ENCODE results near the gene PODN.

The PODN gene

DNA sequence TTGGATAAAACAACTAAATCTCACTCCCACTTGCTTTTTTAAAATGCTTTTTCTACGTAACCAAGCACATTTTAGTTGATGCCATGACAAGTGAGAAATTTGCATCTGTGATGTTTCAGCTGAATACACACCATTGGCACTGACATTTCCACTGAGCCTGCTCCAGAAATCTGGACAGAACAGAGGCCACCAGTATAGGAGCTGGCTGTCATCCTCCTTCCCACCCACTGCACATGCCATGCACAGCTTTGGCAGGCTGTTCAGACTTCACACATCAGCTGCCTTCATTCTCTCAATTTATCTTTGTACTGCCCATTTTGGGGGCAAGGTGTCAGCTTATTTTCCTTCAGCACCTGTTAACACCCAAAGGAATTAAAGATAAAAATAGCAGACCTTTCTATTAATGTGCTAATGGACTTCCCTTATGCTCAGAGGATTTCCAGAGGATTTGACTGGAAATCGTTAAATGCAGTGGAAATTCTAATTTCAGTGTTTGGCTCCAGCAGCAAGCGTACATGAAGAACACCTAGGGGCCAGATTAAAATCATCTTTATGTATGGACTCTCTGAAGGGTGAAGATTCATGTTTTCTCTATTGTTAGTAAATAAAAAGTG, 12.9 kb upstream of the PODN start:
- in situ Hi-C loops (cut with MboI; ENCODE audit: low sequenced_read_pairs, unreplicated experiment), result no loop called here
- no peak for DNase-seq (ENCODE audit: low spot score)
- TF ChIP-seq, protein P1, sequence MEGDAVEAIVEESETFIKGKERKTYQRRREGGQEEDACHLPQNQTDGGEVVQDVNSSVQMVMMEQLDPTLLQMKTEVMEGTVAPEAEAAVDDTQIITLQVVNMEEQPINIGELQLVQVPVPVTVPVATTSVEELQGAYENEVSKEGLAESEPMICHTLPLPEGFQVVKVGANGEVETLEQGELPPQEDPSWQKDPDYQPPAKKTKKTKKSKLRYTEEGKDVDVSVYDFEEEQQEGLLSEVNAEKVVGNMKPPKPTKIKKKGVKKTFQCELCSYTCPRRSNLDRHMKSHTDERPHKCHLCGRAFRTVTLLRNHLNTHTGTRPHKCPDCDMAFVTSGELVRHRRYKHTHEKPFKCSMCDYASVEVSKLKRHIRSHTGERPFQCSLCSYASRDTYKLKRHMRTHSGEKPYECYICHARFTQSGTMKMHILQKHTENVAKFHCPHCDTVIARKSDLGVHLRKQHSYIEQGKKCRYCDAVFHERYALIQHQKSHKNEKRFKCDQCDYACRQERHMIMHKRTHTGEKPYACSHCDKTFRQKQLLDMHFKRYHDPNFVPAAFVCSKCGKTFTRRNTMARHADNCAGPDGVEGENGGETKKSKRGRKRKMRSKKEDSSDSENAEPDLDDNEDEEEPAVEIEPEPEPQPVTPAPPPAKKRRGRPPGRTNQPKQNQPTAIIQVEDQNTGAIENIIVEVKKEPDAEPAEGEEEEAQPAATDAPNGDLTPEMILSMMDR (IDR thresholded peaks at IDR 0.05; ENCODE audit: borderline replicate concordance, control extremely low read depth, extremely low read depth, insufficient read depth, missing control alignments), result no peak

DNA sequence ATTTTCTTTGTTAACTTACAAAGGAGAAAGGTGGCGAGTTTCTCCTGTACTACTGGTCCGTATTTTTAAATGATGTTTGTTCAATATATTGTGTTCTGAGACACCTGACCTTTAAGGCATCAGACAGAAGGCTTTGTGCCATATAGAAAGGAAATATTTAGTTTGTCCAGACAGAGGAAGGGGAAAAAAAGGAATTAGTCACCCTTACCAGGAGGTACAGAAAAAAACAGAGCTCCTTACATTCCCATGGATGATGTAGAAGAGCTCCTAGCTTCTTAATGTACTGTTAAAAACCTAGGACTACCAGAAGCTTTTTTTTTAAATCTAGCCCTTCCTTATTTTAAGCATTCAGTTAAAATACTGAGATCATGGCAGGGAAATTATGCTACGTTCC, 12.4 kb upstream of the PODN start:
- in situ Hi-C loops (cut with MboI; ENCODE audit: low sequenced_read_pairs, unreplicated experiment), result no loop called here
- TF ChIP-seq, protein P1 (IDR thresholded peaks at IDR 0.05; ENCODE audit: borderline replicate concordance, control extremely low read depth, extremely low read depth, insufficient read depth, missing control alignments), result no peak

DNA sequence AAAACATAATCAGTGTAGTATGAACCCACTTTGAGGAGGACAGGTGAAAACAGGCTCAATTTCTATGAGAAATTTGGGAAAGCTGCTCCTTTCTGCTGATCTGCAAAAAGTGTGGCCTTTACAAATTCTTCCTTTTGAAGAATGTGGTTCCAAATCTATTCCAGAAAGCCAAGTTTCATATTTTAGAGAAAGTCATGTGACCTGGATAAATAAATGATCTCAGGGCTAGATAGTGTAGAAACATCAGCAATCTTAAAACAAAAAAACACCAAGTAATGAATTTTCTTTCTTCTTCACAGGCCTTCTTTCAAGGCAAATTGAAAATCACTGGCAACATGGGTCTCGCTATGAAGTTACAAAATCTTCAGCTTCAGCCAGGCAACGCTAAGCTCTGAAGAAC, 11.7 kb upstream of the PODN start:
- TF ChIP-seq, protein P1 (IDR thresholded peaks at IDR 0.05; ENCODE audit: borderline replicate concordance, control extremely low read depth, extremely low read depth, insufficient read depth, missing control alignments), result no peak
- no peak for DNase-seq (ENCODE audit: low spot score)
- in situ Hi-C loops (cut with MboI; ENCODE audit: low sequenced_read_pairs, unreplicated experiment), result no loop called here

More for the DNA sequence above, 12.4 kb upstream of the PODN start:
- DNase-seq (ENCODE audit: low spot score), result no peak

DNA sequence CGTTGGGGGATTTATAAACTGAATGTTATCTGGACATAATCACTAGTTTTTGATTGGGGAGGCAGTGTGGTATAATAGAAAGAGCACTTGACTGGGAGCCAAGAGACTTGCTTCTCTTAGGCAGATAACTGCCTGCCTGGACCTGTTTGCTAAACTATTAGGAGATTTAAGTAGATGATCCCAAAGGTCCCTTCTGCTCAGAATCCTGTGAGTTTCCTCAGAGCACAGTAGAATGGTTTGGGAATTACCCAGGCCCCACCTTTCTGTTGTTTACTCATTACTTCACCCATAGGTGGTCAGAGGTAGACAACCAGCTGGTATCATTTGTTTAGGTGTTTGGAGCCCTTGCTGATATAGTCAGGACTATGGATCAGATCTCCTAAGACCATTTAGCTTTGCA, 10.3 kb upstream of the PODN start:
- TF ChIP-seq, protein P1 (IDR thresholded peaks at IDR 0.05; ENCODE audit: borderline replicate concordance, control extremely low read depth, extremely low read depth, insufficient read depth, missing control alignments), result no peak
- in situ Hi-C loops (cut with MboI; ENCODE audit: low sequenced_read_pairs, unreplicated experiment), result no loop called here
- no peak for DNase-seq (ENCODE audit: low spot score)

DNA sequence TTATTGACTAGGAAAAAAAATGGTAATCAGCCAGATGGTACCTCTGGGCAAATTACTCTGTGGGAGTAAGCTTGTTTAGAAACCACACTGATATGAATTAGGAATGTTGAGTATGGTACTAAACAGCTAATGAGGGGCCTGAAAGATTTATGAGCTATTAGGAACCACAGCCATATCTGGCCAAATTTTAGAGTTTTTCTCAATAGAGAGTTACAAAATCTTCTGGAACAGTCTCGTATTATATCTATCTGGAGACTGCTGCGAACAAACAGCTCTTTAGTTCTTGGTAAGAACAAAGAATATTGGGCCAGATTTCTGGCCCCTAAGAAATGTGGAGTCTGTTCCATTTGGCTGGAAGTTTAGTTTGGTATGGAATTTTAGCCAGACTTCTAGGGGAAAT, 4.9 kb upstream of the PODN start:
- in situ Hi-C loops (cut with MboI; ENCODE audit: low sequenced_read_pairs, unreplicated experiment), result no loop called here
- DNase-seq (ENCODE audit: low spot score), result no peak
- TF ChIP-seq, protein P1 (IDR thresholded peaks at IDR 0.05; ENCODE audit: borderline replicate concordance, control extremely low read depth, extremely low read depth, insufficient read depth, missing control alignments), result no peak

DNA sequence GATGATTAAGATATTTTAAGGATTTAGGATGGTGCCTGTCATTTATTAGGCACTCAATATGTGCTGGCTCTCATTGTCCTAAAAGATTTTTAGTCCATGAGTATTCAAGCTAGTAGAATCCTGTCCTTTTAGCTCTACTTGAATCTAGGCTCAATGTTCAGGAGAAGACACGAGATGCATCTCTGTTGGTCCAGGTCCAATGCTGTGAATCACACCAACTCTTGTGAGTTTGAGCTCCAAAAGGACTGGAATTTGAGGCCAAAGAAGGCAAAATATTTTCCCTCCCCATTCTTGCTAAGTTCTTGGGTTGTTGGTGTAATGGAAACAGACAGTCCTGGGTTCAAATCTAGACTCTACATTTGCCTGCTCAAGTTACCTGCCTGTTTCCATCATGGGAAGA, 1.4 kb upstream of the PODN start:
- TF ChIP-seq, protein P1 (IDR thresholded peaks at IDR 0.05; ENCODE audit: borderline replicate concordance, control extremely low read depth, extremely low read depth, insufficient read depth, missing control alignments), result no peak
- in situ Hi-C loops (cut with MboI; ENCODE audit: low sequenced_read_pairs, unreplicated experiment), result no loop called here
- no peak for DNase-seq (ENCODE audit: low spot score)
